Measurements from ENCODE around the gene TTYH1. TPM values are rescaled to one million over a fixed set of nuclear protein-coding genes. Genes with fewer than 3 reads are reported as not detected.

TTYH1 gene
- total and polyA plus RNA-seq, 4 donors = 0.05 to 0.46 (median 0.18) TPM; not detected in 1

DNA sequence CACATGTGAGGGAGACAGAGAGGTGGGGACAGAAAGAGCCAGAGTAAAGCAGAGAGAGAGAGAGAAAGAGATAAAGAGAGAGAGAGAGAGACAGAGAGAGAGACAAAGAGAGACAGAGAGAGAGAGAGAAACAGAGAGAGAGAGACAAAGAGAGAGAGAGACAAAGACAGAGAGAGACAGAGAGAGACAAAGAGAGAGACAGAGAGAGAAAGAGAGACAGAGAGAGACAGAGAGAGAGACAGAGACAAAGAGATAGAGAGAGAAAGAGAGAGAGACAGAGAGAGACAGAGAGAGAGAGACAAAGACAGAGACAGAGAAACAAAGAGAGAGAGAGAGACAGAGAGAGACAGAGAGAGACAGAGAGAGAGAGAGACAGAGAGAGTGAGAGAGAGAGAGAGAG, 4.2 kb upstream of the TTYH1 start:
- no peak overlapping the region for H3K27ac ChIP-seq (ENCODE audit: low read depth in 1 of 2, low read length in 1 of 2)
- peaks cover 4 to 18% (median 14%) of the 10 kb centered on the region in 3 donors for H3K27me3 ChIP-seq (ENCODE audit: control insufficient read depth in 3 of 3, insufficient read depth in 3 of 3, low read length in 2 of 3)
- peaks cover 0 to 3% (median 0%) of the 10 kb centered on the region in 4 donors for H3K9me3 ChIP-seq (ENCODE audit: control insufficient read depth in 4 of 4, insufficient read depth in 3 of 4, low read length in 3 of 4)
- TF ChIP-seq, protein P1, sequence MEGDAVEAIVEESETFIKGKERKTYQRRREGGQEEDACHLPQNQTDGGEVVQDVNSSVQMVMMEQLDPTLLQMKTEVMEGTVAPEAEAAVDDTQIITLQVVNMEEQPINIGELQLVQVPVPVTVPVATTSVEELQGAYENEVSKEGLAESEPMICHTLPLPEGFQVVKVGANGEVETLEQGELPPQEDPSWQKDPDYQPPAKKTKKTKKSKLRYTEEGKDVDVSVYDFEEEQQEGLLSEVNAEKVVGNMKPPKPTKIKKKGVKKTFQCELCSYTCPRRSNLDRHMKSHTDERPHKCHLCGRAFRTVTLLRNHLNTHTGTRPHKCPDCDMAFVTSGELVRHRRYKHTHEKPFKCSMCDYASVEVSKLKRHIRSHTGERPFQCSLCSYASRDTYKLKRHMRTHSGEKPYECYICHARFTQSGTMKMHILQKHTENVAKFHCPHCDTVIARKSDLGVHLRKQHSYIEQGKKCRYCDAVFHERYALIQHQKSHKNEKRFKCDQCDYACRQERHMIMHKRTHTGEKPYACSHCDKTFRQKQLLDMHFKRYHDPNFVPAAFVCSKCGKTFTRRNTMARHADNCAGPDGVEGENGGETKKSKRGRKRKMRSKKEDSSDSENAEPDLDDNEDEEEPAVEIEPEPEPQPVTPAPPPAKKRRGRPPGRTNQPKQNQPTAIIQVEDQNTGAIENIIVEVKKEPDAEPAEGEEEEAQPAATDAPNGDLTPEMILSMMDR (IDR thresholded peaks at IDR 0.05; ENCODE audit: control extremely low read depth, extremely low read depth) = no peak
- no peak overlapping the region for H3K9ac ChIP-seq (ENCODE audit: insufficient read depth in 1 of 2, low read length in 2 of 2)
- H3K36me3 ChIP-seq (ENCODE audit: control insufficient read depth in 4 of 4, insufficient read depth in 4 of 4, low read length in 4 of 4) = no peaks in the 10 kb centered on the region
- H3K4me1 ChIP-seq (ENCODE audit: control insufficient read depth in 5 of 5, insufficient read depth in 5 of 5, low read length in 5 of 5) = peaks cover 0 to 1% (median 0%) of the 10 kb centered on the region in 5 donors
- DNase-seq (no peak), ATAC-seq (ENCODE audit: insufficient read depth, low FRiP score) (no peak)
- H3K4me3 ChIP-seq = no peak overlapping the region

DNA sequence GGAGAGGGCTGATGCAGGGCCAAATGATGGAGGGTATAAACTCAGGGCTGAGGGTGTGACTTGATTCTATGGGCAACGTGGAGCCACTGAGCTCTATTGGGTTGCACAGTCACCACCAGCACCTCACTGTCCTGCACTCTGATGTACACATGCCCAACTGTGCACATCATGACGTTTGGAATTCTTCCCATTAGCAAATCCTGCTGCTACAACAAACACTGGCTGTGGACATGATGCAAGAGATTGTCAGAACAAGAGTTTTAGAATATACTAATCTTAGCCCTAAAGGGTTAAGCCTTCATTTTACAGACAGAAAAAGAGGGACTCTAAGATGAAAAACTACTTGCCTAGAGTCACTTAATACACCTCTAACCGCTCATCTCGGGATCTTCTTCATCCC, 2.4 kb upstream of the TTYH1 start:
- H3K27ac ChIP-seq (ENCODE audit: low read depth in 1 of 2, low read length in 1 of 2) = no peak overlapping the region
- no peak overlapping the region for H3K9ac ChIP-seq (ENCODE audit: insufficient read depth in 1 of 2, low read length in 2 of 2)
- TF ChIP-seq, protein P1 (IDR thresholded peaks at IDR 0.05; ENCODE audit: control extremely low read depth, extremely low read depth) = no peak
- H3K9me3 ChIP-seq (ENCODE audit: control insufficient read depth in 4 of 4, insufficient read depth in 3 of 4, low read length in 3 of 4) = peaks cover 0 to 7% (median 0%) of the 10 kb centered on the region in 4 donors
- ATAC-seq (ENCODE audit: insufficient read depth, low FRiP score) (no peak), DNase-seq (no peak)
- no peak overlapping the region for H3K4me3 ChIP-seq
- H3K27me3 ChIP-seq (ENCODE audit: control insufficient read depth in 3 of 3, insufficient read depth in 3 of 3, low read length in 2 of 3) = peaks cover 4 to 31% (median 31%) of the 10 kb centered on the region in 3 donors
- peaks cover 0 to 10% (median under 1%) of the 10 kb centered on the region in 5 donors for H3K4me1 ChIP-seq (ENCODE audit: control insufficient read depth in 5 of 5, insufficient read depth in 5 of 5, low read length in 5 of 5)
- H3K36me3 ChIP-seq (ENCODE audit: control insufficient read depth in 4 of 4, insufficient read depth in 4 of 4, low read length in 4 of 4) = no peaks in the 10 kb centered on the region
- 75 to 87% methylated on average over 4 of the region's 4 CpGs for WGBS, 2 donors

DNA sequence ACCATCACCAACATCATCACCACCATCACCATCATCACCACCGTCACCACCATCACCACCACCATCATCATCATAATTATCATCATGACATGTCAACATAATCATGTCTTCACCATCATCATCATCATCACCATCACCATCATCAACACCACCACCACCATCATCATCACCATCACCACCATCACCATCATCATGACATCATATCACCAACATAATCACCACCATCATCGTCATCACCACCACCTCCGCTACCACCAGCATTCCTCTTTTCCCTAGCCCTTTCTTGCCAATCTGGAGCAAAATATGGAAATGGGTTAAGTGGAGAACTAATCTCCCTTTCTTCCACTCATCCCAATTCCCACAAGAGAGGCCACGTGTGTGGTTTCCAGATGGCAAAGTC, 1.1 kb upstream of the TTYH1 start:
- TF ChIP-seq, protein P1 (IDR thresholded peaks at IDR 0.05; ENCODE audit: control extremely low read depth, extremely low read depth) = no peak
- Histone ChIP-seq H3K9me3 (ENCODE audit: control insufficient read depth in 4 of 4, insufficient read depth in 3 of 4, low read length in 3 of 4) (peaks cover 0 to 7% (median 0%) of the 10 kb centered on the region in 4 donors), H3K4me3 (no peak overlapping the region), H3K36me3 (ENCODE audit: control insufficient read depth in 4 of 4, insufficient read depth in 4 of 4, low read length in 4 of 4) (no peaks in the 10 kb centered on the region), H3K27me3 (ENCODE audit: control insufficient read depth in 3 of 3, insufficient read depth in 3 of 3, low read length in 2 of 3) (peaks cover 7 to 31% (median 31%) of the 10 kb centered on the region in 3 donors), H3K27ac (ENCODE audit: low read depth in 1 of 2, low read length in 1 of 2) (no peak overlapping the region), H3K9ac (ENCODE audit: insufficient read depth in 1 of 2, low read length in 2 of 2) (no peak overlapping the region), H3K4me1 (ENCODE audit: control insufficient read depth in 5 of 5, insufficient read depth in 5 of 5, low read length in 5 of 5) (peaks cover 0 to 12% (median 4%) of the 10 kb centered on the region in 5 donors)
- no peak for DNase-seq
- ATAC-seq (ENCODE audit: insufficient read depth, low FRiP score) = no peak
- WGBS, 2 donors = 87 to 95% methylated on average over 4 of the region's 4 CpGs

Measured in lung (tissue), 12 donors.